ENCODE data around the gene TXNL4B. TPM values are rescaled to one million over a fixed set of nuclear protein-coding genes. Genes with fewer than 3 reads are reported as not detected.

Gene TXNL4B
- total RNA-seq, 4 donors from 2014 or later, result 5.0 to 11.0 (median 8.5) TPM

GRCh38 chr16:72126429-72126765 lies 33.0 kb upstream of the TXNL4B start:
- Histone ChIP-seq H3K27me3 (no peaks in the 10 kb centered on the region), H3K4me1 (peaks cover 0 to 7% (median 0%) of the 10 kb centered on the region in 3 donors), H3K27ac (no peak overlapping the region), H3K4me3 (no peak overlapping the region), H3K36me3 (no peaks in the 10 kb centered on the region), H3K9me3 (no peaks in the 10 kb centered on the region)
- no peak for DNase-seq
- WGBS, 2 donors, result 31 to 46% methylated on average over 2 of the region's 2 CpGs
- TF ChIP-seq, protein P1, sequence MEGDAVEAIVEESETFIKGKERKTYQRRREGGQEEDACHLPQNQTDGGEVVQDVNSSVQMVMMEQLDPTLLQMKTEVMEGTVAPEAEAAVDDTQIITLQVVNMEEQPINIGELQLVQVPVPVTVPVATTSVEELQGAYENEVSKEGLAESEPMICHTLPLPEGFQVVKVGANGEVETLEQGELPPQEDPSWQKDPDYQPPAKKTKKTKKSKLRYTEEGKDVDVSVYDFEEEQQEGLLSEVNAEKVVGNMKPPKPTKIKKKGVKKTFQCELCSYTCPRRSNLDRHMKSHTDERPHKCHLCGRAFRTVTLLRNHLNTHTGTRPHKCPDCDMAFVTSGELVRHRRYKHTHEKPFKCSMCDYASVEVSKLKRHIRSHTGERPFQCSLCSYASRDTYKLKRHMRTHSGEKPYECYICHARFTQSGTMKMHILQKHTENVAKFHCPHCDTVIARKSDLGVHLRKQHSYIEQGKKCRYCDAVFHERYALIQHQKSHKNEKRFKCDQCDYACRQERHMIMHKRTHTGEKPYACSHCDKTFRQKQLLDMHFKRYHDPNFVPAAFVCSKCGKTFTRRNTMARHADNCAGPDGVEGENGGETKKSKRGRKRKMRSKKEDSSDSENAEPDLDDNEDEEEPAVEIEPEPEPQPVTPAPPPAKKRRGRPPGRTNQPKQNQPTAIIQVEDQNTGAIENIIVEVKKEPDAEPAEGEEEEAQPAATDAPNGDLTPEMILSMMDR (IDR thresholded peaks at IDR 0.05), result no peak
- no peak for TF ChIP-seq POLR2A (IDR thresholded peaks at IDR 0.05)
- intact Hi-C loops (cut with DNase I), result no loop called here

- Histone ChIP-seq H3K9me3 (no peaks in the 10 kb centered on the region), H3K27me3 (no peaks in the 10 kb centered on the region), H3K27ac (peak overlapping the region in 1 of 4 donors; percentile 21), H3K4me1 (peaks cover 0 to 7% (median 0%) of the 10 kb centered on the region in 3 donors), H3K4me3 (no peak overlapping the region), H3K36me3 (no peaks in the 10 kb centered on the region)
- WGBS, 2 donors, result 58 to 77% methylated on average over 3 to 8 of the region's 9 CpGs
- no peak for DNase-seq
- intact Hi-C loops (cut with DNase I), result no loop called here
- no peak for TF ChIP-seq POLR2A (IDR thresholded peaks at IDR 0.05)
- TF ChIP-seq, protein P1 (IDR thresholded peaks at IDR 0.05), result no peak
These were observed 32.4 kb upstream of the TXNL4B start for GRCh38 chr16:72125635-72126428.

GRCh38 chr16:72124761-72125634 lies 31.6 kb upstream of the TXNL4B start:
- peaks cover 0 to 7% (median 0%) of the 10 kb centered on the region in 3 donors for H3K4me1 ChIP-seq
- intact Hi-C loops (cut with DNase I), result no loop called here
- H3K4me3 ChIP-seq, result no peak overlapping the region
- H3K27me3 ChIP-seq, result no peaks in the 10 kb centered on the region
- H3K27ac ChIP-seq, result no peak overlapping the region
- no peak for DNase-seq
- no peaks in the 10 kb centered on the region for H3K9me3 ChIP-seq
- no peak for TF ChIP-seq POLR2A (IDR thresholded peaks at IDR 0.05)
- TF ChIP-seq, protein P1 (IDR thresholded peaks at IDR 0.05), result peak; percentile 24 to 78 (median 62)
- WGBS, 2 donors, result 28 to 48% methylated on average over 11 to 12 of the region's 13 CpGs
- no peaks in the 10 kb centered on the region for H3K36me3 ChIP-seq

DNA sequence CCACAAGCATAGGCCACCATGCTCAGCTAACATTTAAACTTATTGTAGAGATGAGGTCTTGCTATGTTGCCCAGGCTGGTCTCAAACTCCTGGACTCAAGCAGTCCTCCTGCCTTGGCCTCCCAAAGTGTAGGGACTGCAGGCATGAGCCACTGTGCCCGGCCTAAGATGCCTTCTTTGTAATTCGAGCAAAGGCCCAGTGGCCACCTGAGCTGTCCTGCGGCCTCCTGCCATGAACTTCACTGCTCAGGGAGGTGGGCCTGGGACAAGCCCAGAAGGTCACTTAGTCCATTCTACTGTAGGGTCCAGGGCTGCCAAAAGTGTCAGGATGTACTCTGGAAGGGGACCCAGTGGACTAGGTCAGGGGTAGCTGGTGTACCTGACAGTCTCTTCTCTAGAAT lies 30.7 kb upstream of the TXNL4B start:
- no peak overlapping the region for H3K27ac ChIP-seq
- no peaks in the 10 kb centered on the region for H3K36me3 ChIP-seq
- H3K9me3 ChIP-seq, result no peaks in the 10 kb centered on the region
- TF ChIP-seq POLR2A (IDR thresholded peaks at IDR 0.05), result no peak
- TF ChIP-seq, protein P1 (IDR thresholded peaks at IDR 0.05), result no peak
- no peak overlapping the region for H3K4me3 ChIP-seq
- WGBS, 2 donors, result no CpG with 5 or more reads among the region's 3 CpGs
- intact Hi-C loops (cut with DNase I), result no loop called here
- no peaks in the 10 kb centered on the region for H3K27me3 ChIP-seq
- no peak for DNase-seq
- H3K4me1 ChIP-seq, result peaks cover 0 to 7% (median 0%) of the 10 kb centered on the region in 3 donors

GRCh38 chr16:72123426-72123825 lies 30.0 kb upstream of the TXNL4B start:
- Histone ChIP-seq H3K36me3 (no peaks in the 10 kb centered on the region), H3K9me3 (no peaks in the 10 kb centered on the region), H3K27me3 (no peaks in the 10 kb centered on the region), H3K27ac (no peak overlapping the region), H3K4me3 (no peak overlapping the region), H3K4me1 (peaks cover 0 to 7% (median 0%) of the 10 kb centered on the region in 3 donors)
- WGBS, 2 donors, result 64 to 81% methylated on average over 4 to 7 of the region's 8 CpGs
- intact Hi-C loops (cut with DNase I), result no loop called here
- no peak for DNase-seq
- no peak for TF ChIP-seq POLR2A (IDR thresholded peaks at IDR 0.05)
- TF ChIP-seq, protein P1 (IDR thresholded peaks at IDR 0.05), result no peak
